Fibroblast of lung (primary cell): Measurements from ENCODE around the gene GPR108. TPM values are rescaled to one million over a fixed set of nuclear protein-coding genes. Genes with fewer than 3 reads are reported as not detected.

ENCODE experiments used
- DNase-seq, 2 donors: peaks; one replicate each; pipeline versions ENCODE4 v3.0.0 to v3.0.0-alpha.2; 2010; ENCODE audit warnings: low read depth in 2 of 2
- H2AFZ ChIP-seq: 2 replicates; pipeline ENCODE4 v1.5.1; 2012; ENCODE audit warnings: low read length, control low read depth, inconsistent platforms
- H3K27ac ChIP-seq: 2 replicates; pipeline ENCODE4 v1.5.1; 2011; ENCODE audit warnings: low read length, control low read depth; ENCODE audit not compliant: insufficient read depth
- H3K27me3 ChIP-seq: 2 replicates; pipeline ENCODE4 v1.5.1; 2011; ENCODE audit warnings: mild to moderate bottlenecking, low read length; ENCODE audit not compliant: control insufficient read depth, insufficient read depth
- H3K36me3 ChIP-seq: 2 replicates; pipeline ENCODE4 v1.5.1; 2011; ENCODE audit warnings: low read length; ENCODE audit not compliant: control insufficient read depth, insufficient read depth
- H3K4me1 ChIP-seq: 2 replicates; pipeline ENCODE4 v1.5.1; 2011; ENCODE audit warnings: low read length; ENCODE audit not compliant: control insufficient read depth, insufficient read depth; ENCODE audit errors: extremely low read depth
- H3K4me2 ChIP-seq: 2 replicates; pipeline ENCODE4 v1.5.1; 2011; ENCODE audit warnings: low read length, control low read depth; ENCODE audit not compliant: insufficient read depth; ENCODE audit errors: extremely low read depth
- H3K4me3 ChIP-seq, 4 experiments: fragments of 200-600 bp in 1 of 4; sonication (generic) in 1 of 4; replicated peaks in 1 of 4; 2 replicates each; pipeline ENCODE4 v1.5.1; 2011 to 2016; ENCODE audit warnings: low read length in 4 of 4, low read depth in 3 of 4, mild to moderate bottlenecking in 3 of 4, control low read depth in 2 of 4, inconsistent platforms in 1 of 4, mixed read lengths in 1 of 4; ENCODE audit not compliant: insufficient read depth in 1 of 4; ENCODE audit errors: control extremely low read depth in 1 of 4
- H3K79me2 ChIP-seq: 2 replicates; pipeline ENCODE4 v1.5.1; 2012; ENCODE audit warnings: mild to moderate bottlenecking, low read length, inconsistent platforms; ENCODE audit not compliant: control insufficient read depth, insufficient read depth
- H3K9ac ChIP-seq: 2 replicates; pipeline ENCODE4 v1.5.1; 2011; ENCODE audit warnings: mild to moderate bottlenecking, low read length, control low read depth; ENCODE audit not compliant: insufficient read depth
- H3K9me3 ChIP-seq: 2 replicates; pipeline ENCODE4 v1.5.1; 2012; ENCODE audit warnings: low read depth, low read length; ENCODE audit not compliant: control insufficient read depth, insufficient read depth
- H4K20me1 ChIP-seq: 2 replicates; pipeline ENCODE4 v1.5.1; 2011; ENCODE audit warnings: low read length; ENCODE audit not compliant: control insufficient read depth, insufficient read depth; ENCODE audit errors: extremely low read depth
- CTCF ChIP-seq, 2 donors: IDR thresholded peaks in 1 of 2; conservative IDR thresholded peaks in 1 of 2; 1 replicate in 1 of 2; 2 replicates in 1 of 2; pipeline ENCODE4 v1.5.1; 2011 to 2012; ENCODE audit warnings: low read length in 2 of 2, control low read depth in 1 of 2, inconsistent platforms in 1 of 2, low read depth in 1 of 2, mild to moderate bottlenecking in 1 of 2
- EZH2 ChIP-seq: IDR thresholded peaks from 2 replicates; pipeline ENCODE4 v1.5.1; 2012; ENCODE audit warnings: low read length, control low read depth, mild to moderate bottlenecking; ENCODE audit errors: missing control alignments
- polyA plus RNA-seq, 2 donors: library from polyadenylated mRNA; depleted of rRNA in 1 of 2; stranded (reverse) in 1 of 2; unstranded in 1 of 2; fragments of >200 nt; gene quantifications; 2 replicates each; pipeline ENCODE4 v1.2.1, GENCODE V29; 2011 to 2012; ENCODE audit warnings: missing spikeins in 1 of 2
- total RNA-seq: library from RNA; depleted of rRNA; stranded (reverse); fragments of >200 nt; gene quantifications from 2 replicates; pipeline ENCODE4 v1.2.1, GENCODE V29; 2014

The GPR108 gene
- total and polyA plus RNA-seq, 2 donors (not counting 1 experiment from before 2014, with no cell fraction given), result 28.4 to 57.0 TPM

GRCh38 chr19:6739390-6739882 lies 2.1 kb upstream of the GPR108 start, which contains the start of gene TRIP10:
TRIP10 (plus strand) TSS chr19:6739680; CDS start chr19:6739762, 82 bp downstream.
- Histone ChIP-seq H2AFZ (peak within 1 kb of the TSS; percentile 77), H3K4me3 (peak within 1 kb of the TSS; percentile 68 to 93 (median 76)), H3K9me3 (no peaks in the 10 kb centered on the region), H4K20me1 (no peaks in the 10 kb centered on the region), H3K4me2 (peak within 1 kb of the TSS; percentile 92), H3K36me3 (peaks cover 5% of the 10 kb centered on the region), H3K27me3 (no peaks in the 10 kb centered on the region), H3K9ac (peak within 1 kb of the TSS; percentile 61), H3K79me2 (peaks cover 7% of the 10 kb centered on the region), H3K4me1 (peaks cover 28% of the 10 kb centered on the region), H3K27ac (peak within 1 kb of the TSS; percentile 81)
- TF ChIP-seq CTCF (conservative IDR thresholded peaks at IDR 0.05 in 1 of 2, IDR thresholded peaks at IDR 0.05 in 1 of 2; ENCODE audit: low read depth in 1 of 2, low read length in 2 of 2) (no peak), EZH2 (no peak)
- peak; percentile 62 to 82 for DNase-seq

GRCh38 chr19:6738787-6739389 lies 1.5 kb upstream of the GPR108 start:
- no peaks in the 10 kb centered on the region for H3K27me3 ChIP-seq
- peaks cover 5% of the 10 kb centered on the region for H3K36me3 ChIP-seq
- H3K4me2 ChIP-seq, result peak overlapping the region; percentile 92
- peak overlapping the region; percentile 77 for H2AFZ ChIP-seq
- peaks cover 23% of the 10 kb centered on the region for H3K4me1 ChIP-seq
- H4K20me1 ChIP-seq, result no peaks in the 10 kb centered on the region
- H3K27ac ChIP-seq, result peak overlapping the region; percentile 81
- H3K9ac ChIP-seq, result peak overlapping the region; percentile 36
- no peaks in the 10 kb centered on the region for H3K9me3 ChIP-seq
- H3K79me2 ChIP-seq, result peaks cover 7% of the 10 kb centered on the region
- H3K4me3 ChIP-seq, result peak overlapping the region; percentile 30 to 52 (median 41)
- no peak for DNase-seq
- TF ChIP-seq EZH2 (no peak), CTCF (conservative IDR thresholded peaks at IDR 0.05 in 1 of 2, IDR thresholded peaks at IDR 0.05 in 1 of 2; ENCODE audit: low read depth in 1 of 2, low read length in 2 of 2) (no peak)

- peak; percentile 76 to 84 for DNase-seq
- peaks cover 1% of the 10 kb centered on the region for H3K36me3 ChIP-seq
- H3K27ac ChIP-seq, result peak overlapping the region; percentile 81
- peak overlapping the region in 1 of 4 experiments; percentile 51 for H3K4me3 ChIP-seq
- H2AFZ ChIP-seq, result peak overlapping the region; percentile 77
- H3K9ac ChIP-seq, result no peak overlapping the region
- TF ChIP-seq CTCF (conservative IDR thresholded peaks at IDR 0.05 in 1 of 2, IDR thresholded peaks at IDR 0.05 in 1 of 2; ENCODE audit: low read depth in 1 of 2, low read length in 2 of 2), result peak; percentile 57 to 74
- no peak for TF ChIP-seq EZH2
- no peaks in the 10 kb centered on the region for H3K9me3 ChIP-seq
- H4K20me1 ChIP-seq, result no peaks in the 10 kb centered on the region
- peaks cover 7% of the 10 kb centered on the region for H3K79me2 ChIP-seq
- H3K27me3 ChIP-seq, result no peaks in the 10 kb centered on the region
- H3K4me1 ChIP-seq, result peaks cover 19% of the 10 kb centered on the region
- H3K4me2 ChIP-seq, result peak overlapping the region; percentile 92
Measured at GRCh38 chr19:6737873-6738786, 750 bp upstream of the GPR108 start.
